H1 (cell line): Measurements from ENCODE around the gene MRM1. TPM values are rescaled to one million over a fixed set of nuclear protein-coding genes. Genes with fewer than 3 reads are reported as not detected.

ENCODE experiments used
- CTCF ChIA-PET: fragments of 300-600 bp; sonication (Branson Sonifier 250); formaldehyde crosslinking; loops from one replicate; lab custom pipeline; 2021; ENCODE audit not compliant: partially characterized antibody; lab: Charles Lee
- POLR2A ChIA-PET: fragments of 300-600 bp; sonication (Branson Sonifier 250); formaldehyde crosslinking; loops from one replicate; lab custom pipeline; 2021; ENCODE audit warnings: inconsistent platforms; ENCODE audit not compliant: partially characterized antibody; lab: Charles Lee
- DNase-seq, 2 experiments: peaks; one replicate each; pipeline versions ENCODE4 v3.0.0 to v3.0.0-alpha.2; 2010 to 2022; ENCODE audit warnings: low spot score in 2 of 2, low read depth in 1 of 2, mixed read lengths in 1 of 2
- FAIRE-seq: peaks from 2 replicates; lab custom pipeline; 2011; peaks lifted over from hg19 to GRCh38; lab: Jason Lieb, UNC
- H2AFZ ChIP-seq: 2 replicates; pipeline ENCODE4 v1.8.1; 2012; ENCODE audit warnings: low read length, inconsistent platforms
- H2AK5ac ChIP-seq: 2 replicates; pipeline ENCODE4 v1.6.1; 2013; ENCODE audit warnings: low read depth, low read length
- H2BK120ac ChIP-seq: replicated peaks from 2 replicates; pipeline ENCODE3; 2013; ENCODE audit warnings: low read depth, low read length, inconsistent platforms
- H2BK12ac ChIP-seq: 2 replicates; pipeline ENCODE4 v1.6.1; 2013; ENCODE audit warnings: low read depth, low read length
- H2BK15ac ChIP-seq: 2 replicates; pipeline ENCODE4 v1.6.1; 2013; ENCODE audit warnings: low read length
- H2BK20ac ChIP-seq: 2 replicates; pipeline ENCODE4 v1.6.1; 2013; ENCODE audit warnings: low read length
- H2BK5ac ChIP-seq: 2 replicates; pipeline ENCODE4 v1.6.1; 2013; ENCODE audit warnings: low read depth, low read length
- H3K14ac ChIP-seq: 2 replicates; pipeline ENCODE4 v1.6.1; 2013; ENCODE audit warnings: inconsistent platforms; ENCODE audit not compliant: insufficient read length
- H3K18ac ChIP-seq: 2 replicates; pipeline ENCODE4 v1.6.1; 2013; ENCODE audit warnings: low read length; ENCODE audit errors: extremely low read depth
- H3K23ac ChIP-seq: 2 replicates; pipeline ENCODE4 v1.6.1; 2013; ENCODE audit warnings: inconsistent platforms; ENCODE audit not compliant: insufficient read length
- H3K23me2 ChIP-seq: 2 replicates; pipeline ENCODE4 v1.6.1; 2013; ENCODE audit warnings: low read depth, low read length
- H3K27ac ChIP-seq: 2 replicates; pipeline ENCODE4 v1.6.1; 2011; ENCODE audit warnings: low read depth, low read length, inconsistent platforms
- H3K27me3 ChIP-seq, 4 experiments: replicated peaks in 1 of 4; 1 replicate in 1 of 4; 2 replicates in 3 of 4; pipeline versions ENCODE4 v1.6.1 to v1.8.1; 2011 to 2013; ENCODE audit warnings: low read length in 3 of 4, mild to moderate bottlenecking in 3 of 4, inconsistent platforms in 2 of 4, mixed read lengths in 2 of 4, moderate library complexity in 1 of 4; ENCODE audit not compliant: control insufficient read depth in 3 of 4, insufficient read depth in 3 of 4; ENCODE audit errors: extremely low read depth in 1 of 4
- H3K36me3 ChIP-seq, 4 experiments: 2 replicates each; pipeline versions ENCODE4 v1.6.1 to v1.8.1; 2011 to 2013; ENCODE audit warnings: mild to moderate bottlenecking in 4 of 4, low read length in 3 of 4, moderate library complexity in 2 of 4, control low read depth in 1 of 4, inconsistent platforms in 1 of 4; ENCODE audit not compliant: insufficient read depth in 4 of 4, control insufficient read depth in 2 of 4
- H3K4ac ChIP-seq: replicated peaks from 2 replicates; pipeline ENCODE3; 2013; ENCODE audit warnings: low read length, low read depth, mixed read lengths, inconsistent platforms; ENCODE audit not compliant: insufficient read length
- H3K4me1 ChIP-seq, 4 experiments: replicated peaks in 1 of 4; 1 replicate in 1 of 4; 2 replicates in 3 of 4; pipeline versions ENCODE4 v1.6.1 to v1.8.1; 2011 to 2013; ENCODE audit warnings: low read length in 3 of 4, inconsistent platforms in 2 of 4, mixed read lengths in 1 of 4; ENCODE audit not compliant: insufficient read depth in 4 of 4, control insufficient read depth in 3 of 4
- H3K4me2 ChIP-seq, 2 experiments: 2 replicates each; pipeline versions ENCODE4 v1.6.1 to v1.8.1; 2011 to 2013; ENCODE audit warnings: low read depth in 2 of 2, low read length in 2 of 2, control low read depth in 1 of 2, inconsistent platforms in 1 of 2, mild to moderate bottlenecking in 1 of 2; ENCODE audit not compliant: insufficient read depth in 1 of 2
- H3K4me3 ChIP-seq, 4 experiments: fragments of 200-600, 300-600 bp in 1 of 4; sonication (generic), shearing (Covaris generic), sonication (Bioruptor Twin) in 1 of 4; 2 replicates each; pipeline versions ENCODE4 v1.5.1 to v1.8.1; 2011 to 2016; ENCODE audit warnings: low read length in 4 of 4, low read depth in 3 of 4, control low read depth in 2 of 4, inconsistent platforms in 2 of 4, mild to moderate bottlenecking in 2 of 4, mixed read lengths in 1 of 4, moderate library complexity in 1 of 4; ENCODE audit not compliant: insufficient read depth in 2 of 4; ENCODE audit errors: extremely low read depth in 1 of 4
- H3K56ac ChIP-seq: replicated peaks from 2 replicates; pipeline ENCODE3; 2013; ENCODE audit warnings: low read depth, mild to moderate bottlenecking, mixed read lengths, low read length, inconsistent platforms; ENCODE audit not compliant: insufficient read length
- H3K79me1 ChIP-seq: 2 replicates; pipeline ENCODE4 v1.6.1; 2013; ENCODE audit warnings: low read depth, low read length, control low read depth
- H3K79me2 ChIP-seq, 2 experiments: 2 replicates each; pipeline versions ENCODE4 v1.6.1 to v1.8.1; 2012 to 2013; ENCODE audit warnings: low read length in 2 of 2, mild to moderate bottlenecking in 2 of 2, inconsistent platforms in 1 of 2; ENCODE audit not compliant: insufficient read depth in 2 of 2, control insufficient read depth in 1 of 2
- H3K9ac ChIP-seq, 4 experiments: replicated peaks in 1 of 4; 1 replicate in 1 of 4; 2 replicates in 3 of 4; pipeline versions ENCODE4 v1.6.1 to v1.8.1; 2011 to 2013; ENCODE audit warnings: low read depth in 3 of 4, low read length in 3 of 4, control low read depth in 2 of 4, mild to moderate bottlenecking in 2 of 4, moderate library complexity in 2 of 4, inconsistent platforms in 1 of 4; ENCODE audit errors: extremely low read depth in 1 of 4
- H3K9me3 ChIP-seq, 2 experiments: 2 replicates each; pipeline versions ENCODE4 v1.6.1 to v1.8.1; 2012 to 2013; ENCODE audit warnings: mild to moderate bottlenecking in 2 of 2, moderate library complexity in 2 of 2, control low read depth in 1 of 2, inconsistent platforms in 1 of 2, low read depth in 1 of 2, low read length in 1 of 2, mixed read lengths in 1 of 2; ENCODE audit not compliant: insufficient read depth in 2 of 2
- H4K20me1 ChIP-seq, 2 experiments: replicated peaks in 1 of 2; 2 replicates each; pipeline versions ENCODE3 to v1.8.1; 2011 to 2013; ENCODE audit warnings: inconsistent platforms in 2 of 2, low read length in 2 of 2, mild to moderate bottlenecking in 1 of 2; ENCODE audit not compliant: insufficient read depth in 2 of 2, control insufficient read depth in 1 of 2
- H4K5ac ChIP-seq: 2 replicates; pipeline ENCODE4 v1.6.1; 2013; ENCODE audit warnings: low read length, low read depth, mixed read lengths, inconsistent platforms; ENCODE audit not compliant: insufficient read length
- H4K8ac ChIP-seq: 2 replicates; pipeline ENCODE4 v1.8.0; 2013; ENCODE audit warnings: mild to moderate bottlenecking, moderate library complexity, low read length, inconsistent platforms; ENCODE audit not compliant: insufficient read depth; ENCODE audit errors: extremely low read depth
- H4K91ac ChIP-seq: replicated peaks from 2 replicates; pipeline ENCODE3; 2013; ENCODE audit warnings: low read length, mixed read lengths, inconsistent platforms; ENCODE audit not compliant: insufficient read length
- BACH1 ChIP-seq: IDR thresholded peaks from 2 replicates; pipeline ENCODE4 v1.6.1; 2012; ENCODE audit warnings: low read length, improper control_type of control experiment
- BRCA1 ChIP-seq: IDR thresholded peaks from 2 replicates; pipeline ENCODE4 v1.6.1; 2012; ENCODE audit warnings: low read depth, low read length, improper control_type of control experiment
- CEBPB ChIP-seq: IDR thresholded peaks from 2 replicates; pipeline ENCODE4 v1.6.1; 2012; ENCODE audit warnings: low read depth, low read length
- CTBP2 ChIP-seq: IDR thresholded peaks from 2 replicates; pipeline ENCODE4 v1.7.0; 2011; ENCODE audit warnings: borderline replicate concordance, mild to moderate bottlenecking, moderate library complexity, mixed read lengths, low read length; ENCODE audit not compliant: insufficient read depth, insufficient read length
- EZH2 ChIP-seq: fragments of 200-600 bp; sonication (generic); IDR thresholded peaks from 2 replicates; pipeline ENCODE4 v1.7.1; 2012; ENCODE audit warnings: low read depth, mild to moderate bottlenecking, moderate library complexity, low read length, inconsistent platforms; ENCODE audit not compliant: severe bottlenecking
- HDAC6 ChIP-seq: IDR thresholded peaks from one replicate; pipeline ENCODE4 v1.7.1; 2012; ENCODE audit warnings: low read depth, mild to moderate bottlenecking, inconsistent platforms, low read length, moderate library complexity
- JUND ChIP-seq: IDR thresholded peaks from 2 replicates; pipeline ENCODE4 v1.6.1; 2011; ENCODE audit warnings: mild to moderate bottlenecking, improper control_type of control experiment, low read length
- KDM1A ChIP-seq: fragments of 200-600, 300-600 bp; sonication (generic); IDR thresholded peaks from 2 replicates; pipeline ENCODE4 v1.7.1; 2016; ENCODE audit warnings: mild to moderate bottlenecking, low read length, borderline replicate concordance
- MAX ChIP-seq: IDR thresholded peaks from 2 replicates; pipeline ENCODE4 v1.6.1; 2012; ENCODE audit warnings: inconsistent platforms
- PHF8 ChIP-seq: fragments of 200-600 bp; sonication (generic); conservative IDR thresholded peaks from 2 replicates; pipeline ENCODE4 v1.7.1; 2012; ENCODE audit warnings: low read depth, mild to moderate bottlenecking, inconsistent platforms, low read length, moderate library complexity
- POLR2A ChIP-seq, 2 experiments: IDR thresholded peaks; 1 replicate in 1 of 2; 2 replicates in 1 of 2; pipeline ENCODE4 v1.6.1; 2011; ENCODE audit warnings: low read depth in 2 of 2, low read length in 2 of 2, mild to moderate bottlenecking in 2 of 2; ENCODE audit errors: control extremely low read depth in 1 of 2
- POU5F1 ChIP-seq: IDR thresholded peaks from 2 replicates; pipeline ENCODE4 v1.6.1; 2011; ENCODE audit warnings: low read depth, mild to moderate bottlenecking, low read length, moderate library complexity
- SRF ChIP-seq: IDR thresholded peaks from 2 replicates; pipeline ENCODE4 v1.6.1; 2011; ENCODE audit warnings: mild to moderate bottlenecking, low read depth, low read length, moderate library complexity
- SUZ12 ChIP-seq: fragments of 200-600 bp; sonication (generic); IDR thresholded peaks from 2 replicates; pipeline ENCODE4 v1.6.1; 2012; ENCODE audit warnings: mild to moderate bottlenecking, inconsistent platforms, low read length, moderate library complexity, mixed read lengths
- TEAD4 ChIP-seq: IDR thresholded peaks from 2 replicates; pipeline ENCODE4 v1.6.1; 2012; ENCODE audit warnings: low read depth, low read length, inconsistent platforms, mixed read lengths
- WGBS, 2 experiments: shearing (Covaris generic) in 1 of 2; methylation state at CpG; one replicate each; pipeline versions ENCODE4 v1.1.6 to v1.1.7; 2013 to 2015; ENCODE audit warnings: low lambda C conversion rate in 2 of 2, mixed read lengths in 2 of 2, inconsistent platforms in 1 of 2, low coverage in 1 of 2, missing lambda C conversion rate in 1 of 2; ENCODE audit not compliant: insufficient replicate concordance in 2 of 2, insufficient coverage in 1 of 2, insufficient read length in 1 of 2; ENCODE audit errors: extremely low coverage in 1 of 2, missing lambda C conversion rate in 1 of 2; 5-methylcytosine and 5-hydroxymethylcytosine counted together
- polyA plus RNA-seq, 7 experiments: library from polyadenylated mRNA; depleted of rRNA in 3 of 7; stranded (reverse) in 5 of 7; unstranded in 2 of 7; fragments of >200 nt in 5 of 7; fragments of 200-250 nt in 2 of 7; gene quantifications; 1 replicate in 5 of 7; 2 replicates in 1 of 7; 4 replicates in 1 of 7; pipeline versions ENCODE4 v1.2.1 to v1.2.3, GENCODE V29; 2011 to 2013; ENCODE audit warnings: missing spikeins in 2 of 7, mixed read lengths in 2 of 7
- total RNA-seq: library from RNA; stranded (reverse); fragmentation: NEBNext Ultra II Directional; extraction: Animal tissue kit (Norgen Biotek cat#: 25700); gene quantifications from 2 replicates; pipeline ENCODE4 v1.2.1, GENCODE V29; 2021

MRM1 gene
- total and polyA plus RNA-seq, 2 of the 8 experiments (the other 6 are each of a cell fraction or from before 2014, with no cell fraction given) = 9.9 to 11.2 TPM

- peaks cover 9 to 20% (median 16%) of the 10 kb centered on the region in 4 experiments for H3K4me1 ChIP-seq
- CTCF ChIA-PET = interaction anchor here (2.0 to 9.9 kb wide), 3 partner anchors 9 to 14 kb away, joined by 5 to 122 read pairs (median 84); partner anchors contain the start of gene MRM1
- H2AK5ac ChIP-seq = no peak overlapping the region
- no peak overlapping the region for H2BK12ac ChIP-seq
- no peak overlapping the region for H2AFZ ChIP-seq
- no peak overlapping the region for H3K4me2 ChIP-seq
- H3K56ac ChIP-seq = no peak overlapping the region
- no peak overlapping the region for H2BK15ac ChIP-seq
- DNase-seq (no peak), FAIRE-seq (no peak)
- H2BK120ac ChIP-seq = no peak overlapping the region
- no peaks in the 10 kb centered on the region for H3K27me3 ChIP-seq
- no peaks in the 10 kb centered on the region; the same call in 1 of the 2 replicates for H3K79me1 ChIP-seq
- no peak overlapping the region for H3K23ac ChIP-seq
- POLR2A ChIA-PET = interaction anchor here (6.3 kb wide), 1 partner anchor 11 kb away, joined by 50 read pairs; the partner anchor contains the start of gene MRM1
- no peak overlapping the region for H2BK5ac ChIP-seq
- H3K79me2 ChIP-seq = 0 out of 4 replicates have a peak, but pooled peaks cover 0 to 2% of the 10 kb centered on the region in 2 experiments
- H3K18ac ChIP-seq = no peak overlapping the region; the same call in 1 of the 2 replicates
- H3K36me3 ChIP-seq = 0 out of 8 replicates have a peak, but pooled peaks cover 0 to 3% (median 0%) of the 10 kb centered on the region in 4 experiments
- H3K27ac ChIP-seq = no peak overlapping the region
- H4K20me1 ChIP-seq = peaks cover 2 to 3% of the 10 kb centered on the region in 2 experiments
- H3K14ac ChIP-seq = no peak overlapping the region
- no peak overlapping the region for H3K4ac ChIP-seq
- no peak overlapping the region; a peak in 1 of 7 replicates for H3K9ac ChIP-seq
- H4K8ac ChIP-seq = no peak overlapping the region
- H4K91ac ChIP-seq = no peak overlapping the region
- TF ChIP-seq HDAC6 (no peak), SRF (no peak), BACH1 (no peak), PHF8 (no peak), POU5F1 (no peak), CTBP2 (no peak), TEAD4 (no peak), CEBPB (no peak), EZH2 (no peak), JUND (no peak), SUZ12 (no peak), BRCA1 (no peak), POLR2A (IDR thresholded peaks at IDR 0.05; ENCODE audit: control extremely low read depth in 1 of 2, low read depth in 2 of 2, low read length in 2 of 2) (no peak), KDM1A (no peak), MAX (no peak)
- no peaks in the 10 kb centered on the region for H3K23me2 ChIP-seq
- H2BK20ac ChIP-seq = no peak overlapping the region
- H4K5ac ChIP-seq = no peak overlapping the region
- H3K9me3 ChIP-seq = no peaks in the 10 kb centered on the region
- no peak overlapping the region for H3K4me3 ChIP-seq
- WGBS, 2 experiments = 91% methylated on average over 3 of the region's 3 CpGs; no CpG with 5 or more reads in 1 of the 2 experiments
Measured at GRCh38 chr17:36612323-36612722, 10.9 kb downstream of the MRM1 start.
